ENCODE measurements around the gene DUSP14. TPM values are rescaled to one million over a fixed set of nuclear protein-coding genes. Genes with fewer than 3 reads are reported as not detected.
"Not testable (repeated sequence)": the region's sequence is repeated elsewhere in the genome, so short reads cannot be mapped to it uniquely, and the experiment has no call there.

DUSP14 gene
- total RNA-seq, 3 donors from 2014 or later (not counting 1 experiment from before 2014, with no cell fraction given) = 5.0 to 9.1 (median 5.3) TPM

- Mint-ChIP-seq H3K27me3 (ENCODE audit: low read depth in 2 of 2) (no peaks in the 10 kb centered on the region), H3K9me3 (no peaks in the 10 kb centered on the region), H3K36me3 (no peaks in the 10 kb centered on the region), H3K27ac (no peak overlapping the region), H3K4me3 (no peak overlapping the region), H3K4me1 (no peaks in the 10 kb centered on the region)
- TF ChIP-seq CTCF (IDR thresholded peaks at IDR 0.05) = no peak
- H3K36me3 ChIP-seq (ENCODE audit: control insufficient read depth, insufficient read depth, low read length) = peaks cover 41% of the 10 kb centered on the region
- no peak overlapping the region for H3K4me3 ChIP-seq (ENCODE audit: low read length)
- DNase-seq = no peak
- no peaks in the 10 kb centered on the region for H3K27me3 ChIP-seq (ENCODE audit: control insufficient read depth, insufficient read depth, low read length)
- WGBS (ENCODE audit: insufficient coverage) = 96% methylated on average over 1 of the region's 1 CpG
- ATAC-seq = no peak
- no peaks in the 10 kb centered on the region for H3K4me1 ChIP-seq (ENCODE audit: control insufficient read depth, insufficient read depth, low read length)
- no peak overlapping the region for H3K27ac ChIP-seq (ENCODE audit: low read length)
- H3K9me3 ChIP-seq (ENCODE audit: control insufficient read depth, insufficient read depth, low read length) = no peaks in the 10 kb centered on the region
- intact Hi-C loops (cut with micrococcal nuclease) = no loop called here
Measured at GRCh38 chr17:37447641-37448040, 42.0 kb upstream of the DUSP14 start.

DNA sequence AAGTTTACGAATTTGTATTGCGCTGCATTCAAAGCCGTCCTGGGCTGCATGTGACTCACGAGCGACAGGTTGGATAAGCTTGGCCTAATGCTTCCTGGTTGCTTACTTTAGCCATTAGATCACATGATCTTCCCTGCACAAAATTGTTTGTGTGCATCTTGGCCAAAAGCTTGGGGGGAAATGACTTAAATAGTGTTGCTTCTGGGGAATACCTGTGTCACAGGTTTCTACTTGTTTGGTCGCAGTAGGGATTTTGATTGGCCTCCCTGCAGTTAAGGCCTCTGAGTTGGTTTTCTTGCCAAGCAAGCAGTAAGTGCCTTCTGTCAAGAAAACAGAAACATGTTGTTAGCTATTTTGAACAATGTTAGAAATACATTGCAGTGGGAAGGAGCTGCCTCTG lies 39.6 kb upstream of the DUSP14 start:
- no peaks in the 10 kb centered on the region for H3K4me1 ChIP-seq (ENCODE audit: control insufficient read depth, insufficient read depth, low read length)
- no peaks in the 10 kb centered on the region for H3K36me3 Mint-ChIP-seq

DNA sequence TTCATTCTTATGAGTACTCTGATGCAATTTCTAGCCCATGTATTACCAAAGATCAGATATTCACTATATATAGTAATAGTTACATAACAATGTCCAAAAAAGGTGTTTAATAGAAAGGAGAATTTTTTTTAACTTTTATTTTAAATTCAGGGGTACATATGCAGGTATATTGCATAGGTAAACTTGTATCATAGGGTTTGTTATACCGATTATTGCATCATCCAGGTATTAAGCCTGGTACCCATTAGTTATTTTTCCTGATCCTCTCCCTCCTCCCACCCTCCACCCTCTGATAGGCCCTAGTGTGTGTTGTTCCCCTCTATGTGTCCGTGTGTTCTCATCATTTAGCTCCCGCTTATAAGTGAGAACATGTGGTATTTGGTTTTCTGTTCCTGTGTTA lies 31.9 kb upstream of the DUSP14 start:
- ATAC-seq; H3K4me1 Mint-ChIP-seq; H3K4me3 ChIP-seq (ENCODE audit: low read length); H3K27ac ChIP-seq (ENCODE audit: low read length); H3K9me3 ChIP-seq (ENCODE audit: control insufficient read depth, insufficient read depth, low read length); DNase-seq; H3K27ac Mint-ChIP-seq; H3K9me3 Mint-ChIP-seq; H3K4me1 ChIP-seq (ENCODE audit: control insufficient read depth, insufficient read depth, low read length); intact Hi-C loops (cut with micrococcal nuclease); H3K36me3 ChIP-seq (ENCODE audit: control insufficient read depth, insufficient read depth, low read length); H3K36me3 Mint-ChIP-seq; H3K27me3 ChIP-seq (ENCODE audit: control insufficient read depth, insufficient read depth, low read length); H3K4me3 Mint-ChIP-seq; H3K27me3 Mint-ChIP-seq (ENCODE audit: low read depth in 2 of 2): not testable (repeated sequence)
- 100% methylated on average over 1 of the region's 3 CpGs for WGBS (ENCODE audit: insufficient coverage)

More for the DNA sequence above, 39.6 kb upstream of the DUSP14 start:
- intact Hi-C loops (cut with micrococcal nuclease) = no loop called here
- no peak for TF ChIP-seq CTCF (IDR thresholded peaks at IDR 0.05)
- no peaks in the 10 kb centered on the region for H3K9me3 ChIP-seq (ENCODE audit: control insufficient read depth, insufficient read depth, low read length)
- no peak for DNase-seq
- no peaks in the 10 kb centered on the region for H3K27me3 Mint-ChIP-seq (ENCODE audit: low read depth in 2 of 2)
- H3K27me3 ChIP-seq (ENCODE audit: control insufficient read depth, insufficient read depth, low read length) = no peaks in the 10 kb centered on the region
- no peak overlapping the region for H3K4me3 ChIP-seq (ENCODE audit: low read length)
- H3K36me3 ChIP-seq (ENCODE audit: control insufficient read depth, insufficient read depth, low read length) = peaks cover 25% of the 10 kb centered on the region
- no peak for ATAC-seq
- WGBS (ENCODE audit: insufficient coverage) = 99% methylated on average over 6 of the region's 6 CpGs
- H3K4me1 Mint-ChIP-seq = no peaks in the 10 kb centered on the region
- H3K27ac Mint-ChIP-seq = no peak overlapping the region
- H3K4me3 Mint-ChIP-seq = no peak overlapping the region
- no peak overlapping the region for H3K27ac ChIP-seq (ENCODE audit: low read length)
- no peaks in the 10 kb centered on the region for H3K9me3 Mint-ChIP-seq

- H3K4me3 ChIP-seq (ENCODE audit: low read length) = no peak overlapping the region
- Mint-ChIP-seq H3K27me3 (ENCODE audit: low read depth in 2 of 2) (no peaks in the 10 kb centered on the region), H3K36me3 (no peaks in the 10 kb centered on the region), H3K9me3 (no peaks in the 10 kb centered on the region), H3K4me3 (no peak overlapping the region), H3K27ac (no peak overlapping the region), H3K4me1 (no peaks in the 10 kb centered on the region)
- ATAC-seq = no peak
- H3K27me3 ChIP-seq (ENCODE audit: control insufficient read depth, insufficient read depth, low read length) = no peaks in the 10 kb centered on the region
- H3K4me1 ChIP-seq (ENCODE audit: control insufficient read depth, insufficient read depth, low read length) = no peaks in the 10 kb centered on the region
- WGBS (ENCODE audit: insufficient coverage) = 100% methylated on average over 2 of the region's 3 CpGs
- peaks cover 11% of the 10 kb centered on the region for H3K36me3 ChIP-seq (ENCODE audit: control insufficient read depth, insufficient read depth, low read length)
- no peak overlapping the region for H3K27ac ChIP-seq (ENCODE audit: low read length)
- no peak for TF ChIP-seq CTCF (IDR thresholded peaks at IDR 0.05)
- H3K9me3 ChIP-seq (ENCODE audit: control insufficient read depth, insufficient read depth, low read length) = no peaks in the 10 kb centered on the region
- intact Hi-C loops (cut with micrococcal nuclease) = no loop called here
- no peak for DNase-seq
Measured at GRCh38 chr17:37458805-37459204, 30.9 kb upstream of the DUSP14 start.

Data from natural killer cell (primary cell).